Trophoblast cell (in vitro differentiated cells and primary cell): ENCODE data around the gene SOST.

Experiments
- DNase-seq, 2 donors: peaks; one replicate each; pipeline ENCODE4 v3.0.0-alpha.2; 2016
- H2AFZ ChIP-seq: 2 replicates; pipeline ENCODE4 v1.6.1; 2013; ENCODE audit warnings: low read length, moderate library complexity, mild to moderate bottlenecking; ENCODE audit not compliant: insufficient read depth, poor library complexity
- H2AK5ac ChIP-seq: 2 replicates; pipeline ENCODE4 v1.6.1; 2013; ENCODE audit warnings: mild to moderate bottlenecking, low read length
- H2BK120ac ChIP-seq: 2 replicates; pipeline ENCODE4 v1.6.1; 2013; ENCODE audit warnings: low read length, mild to moderate bottlenecking, moderate library complexity; ENCODE audit not compliant: insufficient read depth, poor library complexity
- H2BK12ac ChIP-seq: 2 replicates; pipeline ENCODE4 v1.6.1; 2013; ENCODE audit warnings: mild to moderate bottlenecking, low read length, moderate library complexity
- H2BK5ac ChIP-seq: 2 replicates; pipeline ENCODE4 v1.6.1; 2013; ENCODE audit warnings: low read length, low read depth, moderate library complexity, mild to moderate bottlenecking; ENCODE audit not compliant: poor library complexity
- H3K14ac ChIP-seq: 2 replicates; pipeline ENCODE4 v1.6.1; 2013; ENCODE audit warnings: mild to moderate bottlenecking, low read length
- H3K18ac ChIP-seq: 2 replicates; pipeline ENCODE4 v1.6.1; 2013; ENCODE audit warnings: mild to moderate bottlenecking, low read length
- H3K23ac ChIP-seq: 2 replicates; pipeline ENCODE4 v1.6.1; 2013; ENCODE audit warnings: low read length
- H3K27ac ChIP-seq: 2 replicates; pipeline ENCODE4 v1.5.1; 2013; ENCODE audit warnings: low read depth, mild to moderate bottlenecking, inconsistent platforms, low read length, moderate library complexity
- H3K27me3 ChIP-seq: 2 replicates; pipeline ENCODE4 v1.6.1; 2013; ENCODE audit warnings: inconsistent platforms, mild to moderate bottlenecking, low read length, moderate library complexity; ENCODE audit not compliant: insufficient read depth
- H3K36me3 ChIP-seq, 2 experiments: 1 replicate in 1 of 2; 2 replicates in 1 of 2; pipeline ENCODE4 v1.6.1; 2013; ENCODE audit warnings: low read length in 2 of 2, mild to moderate bottlenecking in 2 of 2, moderate library complexity in 1 of 2; ENCODE audit not compliant: insufficient read depth in 2 of 2, control insufficient read depth in 1 of 2
- H3K4ac ChIP-seq: 2 replicates; pipeline ENCODE4 v1.6.1; 2013; ENCODE audit warnings: low read depth, mild to moderate bottlenecking, low read length, moderate library complexity
- H3K4me1 ChIP-seq, 2 experiments: 1 replicate in 1 of 2; 2 replicates in 1 of 2; pipeline ENCODE4 v1.6.1; 2013; ENCODE audit warnings: low read length in 2 of 2, mild to moderate bottlenecking in 2 of 2, moderate library complexity in 1 of 2; ENCODE audit not compliant: insufficient read depth in 2 of 2, control insufficient read depth in 1 of 2
- H3K4me2 ChIP-seq: 2 replicates; pipeline ENCODE4 v1.6.1; 2013; ENCODE audit warnings: inconsistent platforms, mild to moderate bottlenecking, low read length, moderate library complexity
- H3K4me3 ChIP-seq: 2 replicates; pipeline ENCODE4 v1.5.1; 2013; ENCODE audit warnings: mild to moderate bottlenecking, low read depth, low read length, inconsistent platforms
- H3K79me1 ChIP-seq: one replicate; pipeline ENCODE4 v1.6.1; 2013; ENCODE audit warnings: low read length
- H3K79me2 ChIP-seq: 2 replicates; pipeline ENCODE4 v1.6.1; 2013; ENCODE audit warnings: low read length, mild to moderate bottlenecking; ENCODE audit not compliant: control insufficient read depth, insufficient read depth, poor library complexity
- H3K9ac ChIP-seq: 2 replicates; pipeline ENCODE4 v1.6.1; 2013; ENCODE audit warnings: mild to moderate bottlenecking, low read length
- H3K9me3 ChIP-seq: 2 replicates; pipeline ENCODE4 v1.6.1; 2013; ENCODE audit warnings: low read depth, mild to moderate bottlenecking, control low read depth, inconsistent platforms, low read length; ENCODE audit not compliant: insufficient read depth
- H4K12ac ChIP-seq: 2 replicates; pipeline ENCODE4 v1.6.1; 2013; ENCODE audit warnings: low read depth, mild to moderate bottlenecking, low read length, moderate library complexity
- H4K8ac ChIP-seq: 2 replicates; pipeline ENCODE4 v1.6.1; 2013; ENCODE audit warnings: low read depth, mild to moderate bottlenecking, low read length, moderate library complexity
- H4K91ac ChIP-seq: one replicate; pipeline ENCODE4 v1.6.1; 2013; ENCODE audit warnings: low read depth, mild to moderate bottlenecking, low read length, moderate library complexity
- WGBS: extraction: QIAGEN DNeasy Blood & Tissue Kit; methylation state at CpG from one replicate; pipeline ENCODE4 v1.1.7; 2013; ENCODE audit warnings: missing lambda C conversion rate; ENCODE audit not compliant: insufficient read length, insufficient coverage; ENCODE audit errors: extremely low coverage; 5-methylcytosine and 5-hydroxymethylcytosine counted together

Gene SOST

GRCh38 chr17:43770957-43771356, 12.4 kb upstream of the SOST start:
- H3K23ac ChIP-seq, result no peak overlapping the region
- H2BK12ac ChIP-seq, result no peak overlapping the region
- no peak overlapping the region for H4K12ac ChIP-seq
- peaks cover 64 to 74% of the 10 kb centered on the region in 2 experiments for H3K36me3 ChIP-seq
- H2BK120ac ChIP-seq, result no peak overlapping the region
- H3K9ac ChIP-seq, result no peak overlapping the region
- no peak overlapping the region for H3K18ac ChIP-seq
- H3K4ac ChIP-seq, result no peak overlapping the region
- H3K79me1 ChIP-seq, result no peaks in the 10 kb centered on the region
- no peak overlapping the region for H3K4me3 ChIP-seq
- DNase-seq, result no peak
- H3K4me1 ChIP-seq, result no peaks in the 10 kb centered on the region
- no peak overlapping the region for H3K4me2 ChIP-seq
- no peak overlapping the region for H3K27ac ChIP-seq
- no peaks in the 10 kb centered on the region for H3K27me3 ChIP-seq
- H3K9me3 ChIP-seq, result peaks cover 1% of the 10 kb centered on the region
- no peak overlapping the region for H2BK5ac ChIP-seq
- H4K91ac ChIP-seq, result no peak overlapping the region
- H4K8ac ChIP-seq, result no peak overlapping the region
- WGBS, result 100% methylated on average over 1 of the region's 2 CpGs
- no peaks in the 10 kb centered on the region for H3K79me2 ChIP-seq
- H3K14ac ChIP-seq, result no peak overlapping the region
- no peak overlapping the region for H2AFZ ChIP-seq
- H2AK5ac ChIP-seq, result no peak overlapping the region

GRCh38 chr17:43769859-43770258, 11.3 kb upstream of the SOST start:
- Histone ChIP-seq H3K4me2 (no peak overlapping the region), H3K79me1 (no peaks in the 10 kb centered on the region), H3K23ac (no peak overlapping the region), H3K4me1 (no peaks in the 10 kb centered on the region), H3K27me3 (no peaks in the 10 kb centered on the region), H3K27ac (no peak overlapping the region), H3K36me3 (peaks cover 61 to 66% of the 10 kb centered on the region in 2 experiments), H4K8ac (no peak overlapping the region), H3K9me3 (peaks cover 1% of the 10 kb centered on the region), H3K79me2 (no peaks in the 10 kb centered on the region), H2AFZ (no peak overlapping the region), H4K91ac (no peak overlapping the region), H3K4ac (no peak overlapping the region), H2AK5ac (no peak overlapping the region), H3K4me3 (no peak overlapping the region), H3K14ac (no peak overlapping the region), H2BK5ac (no peak overlapping the region), H4K12ac (no peak overlapping the region), H2BK120ac (no peak overlapping the region), H3K18ac (no peak overlapping the region), H3K9ac (no peak overlapping the region), H2BK12ac (no peak overlapping the region)
- no CpG with 5 or more reads among the region's 11 CpGs for WGBS
- DNase-seq, result no peak

- no CpG with 5 or more reads among the region's 16 CpGs for WGBS
Measured at GRCh38 chr17:43769426-43769825, 10.8 kb upstream of the SOST start.

GRCh38 chr17:43768943-43769342, 10.4 kb upstream of the SOST start:
- Histone ChIP-seq H3K23ac (no peak overlapping the region), H3K79me1 (no peaks in the 10 kb centered on the region), H3K4me3 (no peak overlapping the region), H3K27ac (no peak overlapping the region), H2AFZ (no peak overlapping the region), H3K4ac (no peak overlapping the region), H3K18ac (no peak overlapping the region), H3K9ac (no peak overlapping the region), H3K4me1 (no peaks in the 10 kb centered on the region), H3K79me2 (no peaks in the 10 kb centered on the region), H4K8ac (no peak overlapping the region), H3K4me2 (no peak overlapping the region), H2BK120ac (no peak overlapping the region), H2AK5ac (no peak overlapping the region), H4K91ac (no peak overlapping the region), H4K12ac (no peak overlapping the region), H2BK5ac (no peak overlapping the region), H3K9me3 (peaks cover 1% of the 10 kb centered on the region), H3K14ac (no peak overlapping the region), H2BK12ac (no peak overlapping the region), H3K27me3 (no peaks in the 10 kb centered on the region), H3K36me3 (peaks cover 51 to 57% of the 10 kb centered on the region in 2 experiments)
- DNase-seq, result no peak
- WGBS, result no CpG with 5 or more reads among the region's 7 CpGs

More at GRCh38 chr17:43769426-43769825, 10.8 kb upstream of the SOST start:
- H3K4me1 ChIP-seq, result no peaks in the 10 kb centered on the region
- H3K27me3 ChIP-seq, result no peaks in the 10 kb centered on the region
- H2BK12ac ChIP-seq, result no peak overlapping the region
- no peak overlapping the region for H3K9ac ChIP-seq
- no peak overlapping the region for H3K14ac ChIP-seq
- H2AK5ac ChIP-seq, result no peak overlapping the region
- H4K12ac ChIP-seq, result no peak overlapping the region
- DNase-seq, result no peak
- no peaks in the 10 kb centered on the region for H3K79me1 ChIP-seq
- H3K4ac ChIP-seq, result no peak overlapping the region
- H2AFZ ChIP-seq, result no peak overlapping the region
- H2BK5ac ChIP-seq, result no peak overlapping the region
- H4K91ac ChIP-seq, result no peak overlapping the region
- H4K8ac ChIP-seq, result no peak overlapping the region
- no peak overlapping the region for H2BK120ac ChIP-seq
- H3K79me2 ChIP-seq, result no peaks in the 10 kb centered on the region
- H3K23ac ChIP-seq, result no peak overlapping the region
- H3K9me3 ChIP-seq, result peaks cover 1% of the 10 kb centered on the region
- H3K4me2 ChIP-seq, result no peak overlapping the region
- no peak overlapping the region for H3K4me3 ChIP-seq
- peaks cover 56 to 62% of the 10 kb centered on the region in 2 experiments for H3K36me3 ChIP-seq
- H3K27ac ChIP-seq, result no peak overlapping the region
- H3K18ac ChIP-seq, result no peak overlapping the region
